Occipital lobe (tissue), 2 donors: ENCODE data around the gene SPSB1. TPM values are rescaled to one million over a fixed set of nuclear protein-coding genes. Genes with fewer than 3 reads are reported as not detected.

Source experiments
- DNase-seq: peaks from one replicate; lab custom pipeline; 2025; lab: John Stamatoyannopoulos, UW
- total RNA-seq: library from RNA; depleted of rRNA; stranded (reverse); fragments of >200 nt; gene quantifications from one replicate; pipeline ENCODE4 v1.2.3, GENCODE V29; 2014

Gene SPSB1
- total RNA-seq, 1 donor from 2014 or later = 2.3 TPM

DNA sequence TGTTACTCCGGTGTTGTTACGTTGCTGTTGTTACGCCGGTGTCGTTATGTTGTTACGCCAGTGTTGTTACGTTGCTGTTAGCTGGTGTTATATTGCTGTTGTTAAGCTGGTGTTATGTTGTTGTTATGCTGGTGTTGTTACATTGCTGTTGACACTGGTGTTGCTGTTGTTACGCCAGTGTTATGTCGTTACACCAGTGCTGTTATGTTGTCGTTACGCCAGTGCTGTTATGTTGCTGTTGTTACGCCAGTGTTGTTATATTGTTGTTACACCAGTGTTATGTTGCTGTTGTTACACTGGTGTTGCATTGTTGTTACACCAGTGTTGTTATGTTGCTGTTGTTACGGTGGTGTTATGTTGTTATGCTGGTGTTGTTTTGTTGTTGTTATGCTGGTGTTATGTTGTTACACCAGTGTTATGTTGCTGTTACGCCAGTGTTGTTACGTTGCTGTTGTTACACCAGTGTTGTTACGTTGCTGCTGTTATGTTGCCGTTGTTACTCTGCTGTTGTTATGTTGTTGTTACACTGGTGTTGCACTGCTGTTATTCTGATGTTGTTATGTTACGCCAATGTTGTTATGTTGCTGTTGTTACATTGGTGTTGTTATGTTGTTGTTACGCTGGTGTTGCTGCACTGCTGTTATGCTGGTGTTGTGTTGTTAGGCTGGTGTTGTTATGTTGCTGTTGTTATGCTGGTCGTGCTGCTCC lies 32.5 kb upstream of the SPSB1 start:
- no peak for DNase-seq

DNA sequence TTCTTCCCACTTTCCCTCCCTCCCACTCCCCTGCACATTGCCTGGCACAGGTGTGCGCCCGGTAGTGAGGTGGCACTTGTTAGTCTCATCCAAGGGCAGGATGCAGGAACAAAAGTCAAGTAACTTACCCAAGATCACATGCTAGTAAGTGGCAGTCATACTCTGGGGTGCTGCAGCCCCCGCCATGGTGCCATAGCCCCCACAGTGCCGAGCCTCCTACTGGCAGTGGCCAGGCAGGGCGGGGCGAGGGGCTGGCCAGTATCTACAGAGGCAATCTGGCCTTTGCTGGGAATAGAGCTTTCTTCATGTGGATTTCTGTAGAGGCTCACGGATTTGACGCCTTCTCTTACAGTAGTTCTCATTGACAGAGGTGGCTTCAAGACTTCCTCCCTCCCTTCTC lies 31.2 kb upstream of the SPSB1 start:
- DNase-seq = no peak

DNA sequence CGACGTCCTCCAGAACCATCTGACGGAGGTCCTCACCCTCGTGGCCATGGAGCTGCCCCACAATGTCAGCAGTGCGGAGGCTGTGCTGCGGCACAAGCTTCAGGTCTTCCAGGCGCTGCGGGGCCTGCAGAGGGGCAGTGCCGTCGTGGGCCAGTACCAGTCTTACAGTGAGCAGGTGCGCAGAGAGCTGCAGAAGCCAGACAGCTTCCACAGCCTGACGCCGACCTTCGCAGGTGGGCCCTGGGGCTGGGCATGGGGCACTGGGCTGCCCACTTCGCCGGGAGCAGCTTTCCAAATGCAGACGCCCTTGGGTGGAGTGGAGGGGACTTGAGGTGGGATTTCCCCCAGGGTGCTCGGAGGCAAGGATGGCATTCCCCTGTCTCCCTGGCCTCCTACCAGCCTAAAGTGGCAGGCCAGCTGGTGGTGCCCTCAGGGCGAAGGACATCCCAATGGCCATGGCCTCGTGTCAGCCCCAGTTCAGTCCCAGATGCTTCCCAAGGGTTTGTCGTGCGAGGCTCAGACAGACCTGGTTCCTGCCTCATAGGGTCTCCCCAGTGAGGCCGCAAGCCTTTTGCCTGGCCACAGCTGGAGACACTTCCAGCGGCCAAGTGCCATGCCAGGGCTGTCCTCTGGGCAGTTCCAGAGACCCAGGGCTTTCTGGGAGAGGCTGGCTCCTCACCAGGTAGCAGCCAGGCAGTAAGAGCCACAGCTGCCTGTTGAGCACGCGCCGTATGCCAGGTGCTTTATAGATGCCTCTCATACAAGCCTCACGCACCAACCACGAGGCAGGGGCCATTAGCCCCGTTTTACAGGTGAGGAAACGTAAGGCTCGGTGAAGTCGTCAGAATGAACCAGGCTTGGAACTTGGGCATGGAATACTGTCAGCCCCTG lies 30.4 kb upstream of the SPSB1 start:
- DNase-seq = no peak

DNA sequence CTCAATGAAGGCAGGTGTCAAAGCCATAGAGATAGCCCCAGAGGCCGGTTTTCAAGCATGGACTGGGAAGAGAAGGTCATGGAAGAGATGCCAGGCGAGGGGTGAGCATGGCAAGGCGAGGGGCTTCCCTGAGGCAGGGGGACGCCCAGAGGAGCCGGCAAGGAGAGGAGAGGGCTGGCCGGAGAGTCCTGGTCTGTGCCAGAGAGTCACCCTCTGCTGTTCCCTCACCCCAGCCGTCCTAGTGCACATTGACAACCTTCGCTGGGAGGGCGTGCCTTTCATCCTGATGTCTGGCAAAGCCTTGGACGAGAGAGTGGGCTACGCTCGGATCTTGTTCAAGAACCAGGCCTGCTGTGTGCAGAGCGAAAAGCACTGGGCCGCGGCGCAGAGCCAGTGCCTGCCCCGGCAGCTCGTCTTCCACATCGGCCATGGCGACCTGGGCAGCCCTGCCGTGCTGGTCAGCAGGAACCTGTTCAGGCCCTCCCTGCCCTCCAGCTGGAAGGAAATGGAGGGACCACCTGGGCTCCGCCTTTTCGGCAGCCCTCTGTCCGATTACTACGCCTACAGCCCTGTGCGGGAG lies 29.3 kb upstream of the SPSB1 start:
- no peak for DNase-seq

DNA sequence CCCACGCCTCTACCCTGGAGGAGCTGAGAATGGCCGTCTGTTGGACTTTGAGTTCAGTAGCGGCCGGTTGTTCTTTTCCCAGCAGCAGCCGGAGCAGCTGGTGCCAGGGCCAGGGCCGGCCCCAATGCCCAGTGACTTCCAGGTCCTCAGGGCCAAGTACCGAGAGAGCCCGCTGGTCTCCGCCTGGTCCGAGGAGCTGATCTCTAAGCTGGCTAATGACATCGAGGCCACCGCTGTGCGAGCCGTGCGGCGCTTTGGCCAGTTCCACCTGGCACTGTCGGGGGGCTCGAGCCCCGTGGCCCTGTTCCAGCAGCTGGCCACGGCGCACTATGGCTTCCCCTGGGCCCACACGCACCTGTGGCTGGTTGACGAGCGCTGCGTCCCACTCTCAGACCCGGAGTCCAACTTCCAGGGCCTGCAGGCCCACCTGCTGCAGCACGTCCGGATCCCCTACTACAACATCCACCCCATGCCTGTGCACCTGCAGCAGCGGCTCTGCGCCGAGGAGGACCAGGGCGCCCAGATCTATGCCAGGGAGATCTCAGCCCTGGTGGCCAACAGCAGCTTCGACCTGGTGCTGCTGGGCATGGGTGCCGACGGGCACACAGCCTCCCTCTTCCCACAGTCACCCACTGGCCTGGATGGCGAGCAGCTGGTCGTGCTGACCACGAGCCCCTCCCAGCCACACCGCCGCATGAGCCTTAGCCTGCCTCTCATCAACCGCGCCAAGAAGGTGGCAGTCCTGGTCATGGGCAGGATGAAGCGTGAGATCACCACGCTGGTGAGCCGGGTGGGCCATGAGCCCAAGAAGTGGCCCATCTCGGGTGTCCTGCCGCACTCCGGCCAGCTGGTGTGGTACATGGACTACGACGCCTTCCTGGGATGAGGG lies 28.5 kb upstream of the SPSB1 start:
- no peak for DNase-seq

DNA sequence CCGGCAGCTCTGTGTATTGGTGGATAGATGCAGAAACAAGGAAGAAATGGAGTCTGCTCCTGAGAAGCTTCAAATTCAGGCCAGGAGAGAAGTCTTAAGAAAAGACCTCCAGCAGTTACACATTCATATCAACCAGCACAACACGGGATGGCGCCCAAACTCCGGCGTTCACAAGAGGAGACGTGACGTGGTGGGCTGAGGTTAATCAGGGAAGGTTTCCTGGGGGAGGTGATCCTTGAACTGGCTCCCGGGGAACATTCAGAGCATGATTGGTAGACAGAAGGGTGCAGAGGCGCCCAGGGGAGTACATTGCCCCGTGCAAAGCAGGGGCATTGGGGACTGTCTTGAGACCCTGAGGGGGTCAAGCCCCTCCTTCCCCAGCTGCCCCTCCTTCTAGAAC lies 27.7 kb upstream of the SPSB1 start:
- no peak for DNase-seq

DNA sequence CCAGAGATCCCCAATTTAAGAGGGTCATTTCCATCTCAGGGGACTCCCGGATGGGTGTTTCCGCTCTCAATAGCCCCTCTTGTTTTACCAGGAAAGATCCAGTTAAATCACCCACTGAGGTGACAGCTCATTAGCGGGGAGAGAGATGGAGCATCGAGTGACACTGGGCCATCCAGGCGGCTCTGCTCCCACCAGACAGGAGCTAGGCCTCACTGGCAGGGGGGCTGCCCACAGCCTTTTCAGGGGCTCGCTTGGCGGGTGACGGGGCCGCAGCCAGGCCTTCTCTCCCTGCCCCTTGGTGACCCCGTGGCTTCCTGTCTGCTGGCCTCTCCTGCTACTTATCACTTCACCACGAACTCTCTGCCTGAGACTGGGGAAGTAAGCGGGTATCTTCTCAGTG lies 26.7 kb upstream of the SPSB1 start:
- no peak for DNase-seq

DNA sequence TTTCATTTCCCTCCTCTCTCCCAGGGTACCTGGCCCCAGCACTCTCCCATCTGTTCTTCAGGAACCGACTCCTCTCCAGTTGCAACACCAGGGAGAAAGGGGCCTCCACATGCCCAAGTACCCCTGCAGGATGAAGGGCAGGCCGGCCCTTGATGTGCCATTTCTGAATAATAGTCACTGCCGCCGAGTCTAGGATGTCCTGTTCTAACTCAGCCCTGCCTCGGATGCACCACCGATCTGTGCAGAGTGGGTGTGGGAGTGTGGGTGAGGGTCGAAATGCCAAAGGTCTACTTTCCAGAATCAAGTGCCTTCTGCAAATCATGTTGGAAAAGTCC lies 25.4 kb upstream of the SPSB1 start:
- no peak for DNase-seq

DNA sequence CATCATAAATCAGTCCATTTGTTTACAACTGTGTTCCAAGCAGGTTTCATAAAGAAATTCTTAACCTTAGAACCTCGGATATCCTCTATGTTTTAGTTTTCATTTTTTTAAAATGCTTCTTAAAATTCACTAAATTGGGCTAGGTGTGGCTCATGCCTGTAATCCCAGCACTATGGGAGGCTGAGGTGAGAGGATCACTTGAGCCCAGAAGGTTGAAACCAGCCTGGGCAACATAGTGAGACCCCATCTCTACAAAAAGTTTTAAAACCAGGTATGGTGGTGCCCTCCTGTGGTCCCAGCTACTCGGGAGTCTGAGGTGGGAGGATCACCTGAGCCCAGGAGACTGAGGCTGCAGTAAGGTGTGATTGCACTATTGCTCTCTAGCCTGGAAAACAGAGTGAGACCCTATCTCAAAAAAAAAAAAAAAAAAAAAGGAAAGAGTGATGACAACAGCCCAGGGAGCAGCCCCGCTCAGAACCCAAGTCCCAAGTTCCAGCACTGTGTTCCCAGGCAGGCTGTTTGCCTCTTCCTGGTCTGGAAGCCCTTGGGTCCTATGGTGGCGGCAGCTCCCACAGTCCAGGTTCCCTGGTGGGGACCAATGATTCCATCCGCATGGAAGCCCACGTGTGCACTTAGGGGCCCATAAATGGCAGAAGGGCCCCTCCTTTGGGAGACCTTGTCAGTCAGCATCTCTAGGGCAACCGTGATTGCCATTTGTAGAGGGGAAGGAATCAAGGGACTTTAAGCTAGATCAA lies 24.7 kb upstream of the SPSB1 start:
- no peak for DNase-seq

DNA sequence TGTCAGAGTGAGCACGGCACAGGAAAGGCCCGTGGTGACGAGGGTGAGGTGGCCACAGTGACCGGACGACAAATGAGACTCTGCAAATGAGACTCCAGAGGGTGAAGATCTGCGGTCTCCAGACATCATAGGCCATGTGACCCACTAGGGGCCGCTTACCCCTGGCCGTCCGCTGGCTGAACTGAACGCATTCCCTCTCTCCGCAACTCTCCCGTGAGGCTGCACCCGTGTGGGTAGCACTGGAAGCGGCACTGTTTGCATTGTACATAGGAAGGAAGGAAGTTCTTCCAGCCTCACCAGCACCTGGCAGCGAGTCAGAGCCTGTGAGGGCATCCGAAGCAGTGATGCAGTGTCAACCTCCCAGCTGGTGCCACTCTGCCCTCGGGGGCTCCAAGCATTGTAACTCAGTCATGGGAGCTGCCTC lies 23.6 kb upstream of the SPSB1 start:
- no peak for DNase-seq

DNA sequence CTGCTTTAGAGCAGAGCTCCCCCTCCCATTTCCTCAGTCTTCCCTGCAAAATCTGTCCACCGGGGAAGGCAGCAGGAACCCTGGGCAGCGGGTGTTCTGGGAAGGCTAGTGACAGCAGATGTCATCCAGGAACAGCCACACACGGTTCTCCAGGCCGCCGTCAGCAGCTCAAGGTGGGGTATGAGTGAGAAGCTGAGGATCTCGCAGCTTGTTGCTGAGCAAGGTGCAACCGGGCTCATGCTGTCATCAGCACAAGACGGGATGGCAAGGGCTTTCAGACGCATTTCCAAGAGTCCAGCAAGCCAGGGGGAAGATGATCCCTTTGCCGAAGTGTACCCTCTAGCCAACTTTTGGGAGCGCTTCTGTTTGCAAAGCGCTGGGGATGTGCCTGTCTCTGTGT lies 23.0 kb upstream of the SPSB1 start:
- DNase-seq = no peak

DNA sequence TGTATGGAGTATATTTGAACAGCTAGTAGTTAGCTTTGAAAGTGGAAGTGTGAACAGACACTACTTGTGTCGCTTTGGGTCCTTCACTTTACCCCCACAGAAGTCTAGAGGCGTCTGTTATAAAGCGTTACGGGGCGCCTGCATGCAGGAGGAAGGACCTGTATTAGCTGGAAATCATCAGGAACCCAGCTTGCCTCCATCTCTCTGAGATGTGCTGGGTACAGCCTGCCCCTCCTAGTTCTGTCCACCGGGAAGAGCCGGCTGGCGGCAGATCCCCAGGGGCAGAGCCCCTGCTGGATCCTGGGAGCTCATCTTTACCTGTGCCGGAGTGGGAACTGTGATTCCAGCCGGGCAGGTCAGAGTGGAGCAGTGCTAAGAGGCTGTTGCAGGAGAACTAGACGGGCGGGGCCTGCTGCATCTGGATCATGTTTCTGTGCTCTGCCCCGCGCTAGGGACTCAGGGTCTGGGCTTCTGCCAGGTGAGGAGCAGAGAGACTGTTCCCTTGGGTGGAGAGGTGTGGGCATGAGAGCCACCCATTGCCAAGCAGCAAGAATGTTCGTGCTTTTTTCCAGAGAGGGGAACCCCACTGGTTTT lies 22.3 kb upstream of the SPSB1 start:
- no peak for DNase-seq

DNA sequence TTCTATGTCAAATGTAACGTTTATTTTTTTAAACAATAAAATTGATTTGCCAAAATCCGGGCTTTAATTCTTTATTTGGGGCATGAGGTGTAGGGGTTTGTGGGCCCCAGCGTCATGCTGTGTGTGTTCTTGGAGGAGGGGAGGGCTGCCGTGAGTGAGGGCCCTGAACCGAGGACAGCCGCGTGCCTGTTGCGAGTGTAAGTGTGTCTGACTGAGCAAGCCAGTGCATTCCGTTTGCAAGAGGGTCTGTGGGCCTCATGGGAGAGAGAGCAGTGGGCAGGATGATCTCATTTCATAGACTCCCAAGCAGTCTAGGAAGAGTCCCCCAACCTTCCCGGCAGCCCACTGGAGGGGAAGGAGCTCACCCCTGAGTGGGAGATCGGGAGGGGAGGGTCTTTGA lies 21.4 kb upstream of the SPSB1 start:
- DNase-seq = no peak

DNA sequence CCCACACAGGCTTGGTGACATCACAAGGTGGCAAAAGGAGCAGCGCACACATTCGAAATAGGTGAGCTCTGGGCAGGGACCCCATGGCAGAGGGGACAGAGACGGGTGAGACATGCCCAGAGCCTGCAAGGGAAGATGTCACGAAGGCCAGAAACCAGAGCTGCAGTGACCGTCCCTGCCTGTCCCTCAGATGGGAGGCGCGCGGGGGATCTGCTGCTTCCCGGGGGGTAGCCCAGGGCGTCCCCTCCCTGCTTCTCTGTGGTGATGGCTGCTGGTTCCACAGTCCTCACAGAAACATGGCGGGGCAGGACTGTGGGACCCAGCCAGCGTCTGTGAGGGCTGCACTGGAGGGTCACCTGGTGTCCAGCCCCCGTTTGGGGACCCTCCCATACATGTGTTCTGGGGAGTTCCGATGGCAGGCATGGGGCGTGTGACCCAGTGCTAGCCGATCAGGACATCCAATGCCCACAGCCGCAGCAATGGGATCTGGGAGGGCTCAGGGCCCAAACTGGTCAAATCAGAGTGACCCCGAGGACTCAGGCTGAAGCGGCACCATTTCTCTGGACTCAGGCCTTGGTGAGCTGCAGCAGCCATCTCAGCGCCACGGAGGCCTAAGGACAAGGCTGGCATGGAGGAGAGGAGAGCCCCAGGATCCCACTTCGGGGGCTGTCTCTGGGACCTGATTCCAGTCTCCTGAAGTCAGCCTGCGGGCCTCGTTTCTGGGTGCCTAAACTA lies 20.7 kb upstream of the SPSB1 start:
- no peak for DNase-seq

DNA sequence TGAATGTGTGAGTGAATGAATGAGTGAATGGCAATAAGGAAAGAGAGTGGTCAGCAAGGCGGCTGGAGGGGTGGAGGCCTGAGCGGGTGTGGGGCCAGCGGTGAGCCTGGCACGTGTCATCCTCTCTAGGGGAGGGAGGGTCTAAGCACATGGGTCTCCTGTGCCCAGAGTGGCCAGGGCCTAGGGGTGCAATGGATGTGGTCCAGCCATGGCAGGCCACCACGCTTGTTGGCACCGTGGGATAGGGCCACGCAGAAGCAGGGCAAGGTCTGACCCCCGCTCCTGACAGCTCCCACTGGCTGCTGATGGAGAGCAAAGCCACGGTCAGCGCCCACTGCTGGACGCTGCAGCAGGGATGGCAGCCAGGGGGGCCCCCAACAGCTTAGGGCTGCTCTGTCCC lies 19.5 kb upstream of the SPSB1 start:
- no peak for DNase-seq

DNA sequence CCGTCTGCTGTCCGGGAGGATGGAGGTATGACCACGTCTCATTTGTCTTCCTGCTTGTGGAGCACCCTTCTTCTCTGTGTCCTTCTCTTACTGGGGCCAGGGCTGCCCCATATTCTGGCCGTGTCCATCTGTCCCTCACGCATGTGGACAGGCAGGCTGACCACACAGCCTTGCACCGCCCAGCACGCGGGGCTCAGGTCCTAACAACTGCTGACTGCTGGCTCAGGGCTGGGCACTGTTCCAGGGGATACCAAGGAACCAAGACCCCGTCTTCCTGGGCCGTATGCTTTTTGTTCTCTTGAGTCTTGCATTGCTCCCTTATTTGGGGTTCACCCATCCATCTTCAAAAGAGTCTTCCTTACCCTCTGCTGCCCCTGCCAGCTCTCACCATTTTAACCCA lies 17.5 kb upstream of the SPSB1 start:
- no peak for DNase-seq

DNA sequence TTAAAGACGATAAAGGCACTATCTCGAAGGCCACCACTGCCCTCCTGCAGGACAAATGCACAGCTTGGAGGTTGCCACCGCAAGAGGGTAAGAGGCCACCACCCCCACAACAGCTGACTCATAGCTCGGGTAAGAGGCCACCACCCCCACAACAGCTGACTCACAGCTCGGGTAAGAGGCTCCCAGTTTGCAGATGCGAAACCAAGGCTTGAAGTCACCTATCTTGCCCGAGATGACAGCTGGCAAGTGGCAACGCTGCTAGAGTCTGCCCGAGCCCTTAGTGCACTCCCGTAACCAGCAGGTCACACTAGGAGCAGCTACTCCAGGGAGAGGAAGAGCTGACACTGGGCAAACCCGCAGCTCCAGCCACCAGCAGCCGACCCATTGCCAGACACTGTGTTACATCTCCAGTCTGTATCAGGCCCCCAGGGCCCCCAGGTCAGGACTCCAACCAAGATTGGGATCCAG lies 17.1 kb upstream of the SPSB1 start:
- DNase-seq = no peak

DNA sequence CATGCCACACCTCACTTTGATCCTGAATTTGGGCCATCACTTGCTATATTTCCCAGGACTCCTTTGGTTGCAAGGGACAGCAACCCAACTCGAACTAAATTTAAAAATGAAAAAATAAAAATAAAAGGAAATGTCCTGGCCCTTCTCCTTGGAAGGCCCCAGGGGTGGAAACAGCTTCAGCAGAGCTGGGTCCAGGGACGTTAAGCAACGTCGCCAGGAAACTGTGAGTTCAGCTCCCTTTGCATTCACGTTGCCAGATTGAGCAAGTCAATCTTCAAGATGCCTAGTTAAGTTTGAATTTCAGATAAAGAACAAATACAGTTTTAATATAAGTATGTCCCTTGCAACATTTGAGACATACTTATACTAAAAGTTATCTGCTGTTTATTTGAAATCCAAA lies 14.6 kb upstream of the SPSB1 start:
- DNase-seq = no peak

DNA sequence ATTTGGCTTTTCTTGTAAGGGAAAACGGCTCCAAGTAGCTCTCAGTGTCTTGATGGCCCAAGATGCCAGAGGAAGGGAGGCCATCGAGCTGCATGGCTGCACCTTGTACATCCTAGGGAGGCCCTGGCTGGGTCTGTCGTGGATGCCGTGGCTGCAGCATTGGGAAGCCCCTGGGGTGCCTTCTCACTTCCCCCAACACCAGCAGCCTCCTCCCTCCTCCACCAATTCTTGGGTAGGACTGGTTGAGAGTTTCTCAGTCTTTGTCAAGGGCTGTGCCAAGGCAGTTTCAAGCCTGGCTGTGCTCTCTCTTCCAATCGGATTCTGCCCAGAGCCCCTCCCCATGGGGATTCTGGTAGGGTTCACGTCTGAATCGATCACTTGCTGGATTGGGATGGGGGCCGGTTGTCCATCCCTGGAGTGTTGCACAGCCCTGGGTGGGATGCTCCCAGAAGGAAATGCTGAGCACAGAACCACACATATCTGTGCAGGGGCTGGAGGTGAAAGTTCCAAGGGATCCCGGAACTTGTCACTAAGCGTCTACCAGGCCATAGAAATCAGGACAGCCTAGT lies 14.0 kb upstream of the SPSB1 start:
- DNase-seq = no peak
